ENCODE measurements around the gene ADAMTS9. TPM values are rescaled to one million over a fixed set of nuclear protein-coding genes. Genes with fewer than 3 reads are reported as not detected.
A peak's percentile ranks its signal among the peaks of the same experiment; 100 is the strongest.

The ADAMTS9 gene
- total RNA-seq, 4 donors from 2014 or later = 6.3 to 20.1 (median 13.0) TPM

GRCh38 chr3:64539451-64540196 is 148.2 kb downstream of the ADAMTS9 start:
- in situ Hi-C loops (cut with MboI; ENCODE audit: low pct_ligation_motif_present in 1 of 4, low pct_unique_long_range_greater_than_20kb in 1 of 4, low sequenced_read_pairs in 3 of 4) (loop anchor here in 3 of 4 donors (25.0 kb wide), 5 partner anchors 623 to 1198 kb away; no protein-coding TSS in a partner anchor), intact Hi-C loops (cut with DNase I; ENCODE audit: low total_unique reads) (loop anchor here (10.0 kb wide), 1 partner anchor 145 kb away; the partner anchor contains the start of gene ADAMTS9)
- peak; percentile 52 for DNase-seq
- H3K27ac ChIP-seq = peak overlapping the region; percentile 16 to 66 (median 47)
- H3K4me1 ChIP-seq = peaks cover 0 to 8% (median 2%) of the 10 kb centered on the region in 4 donors
- no peaks in the 10 kb centered on the region for H3K9me3 ChIP-seq
- no peaks in the 10 kb centered on the region for H3K36me3 ChIP-seq
- WGBS, 2 donors (ENCODE audit: low coverage in 1 of 2) = 46 to 48% methylated on average over 4 to 10 of the region's 10 CpGs
- no peaks in the 10 kb centered on the region for H3K27me3 ChIP-seq
- H3K4me3 ChIP-seq = no peak overlapping the region
- TF ChIP-seq POLR2A (IDR thresholded peaks at IDR 0.05) (no peak), EP300 (IDR thresholded peaks at IDR 0.05; ENCODE audit: low read depth) (no peak), POLR2AphosphoS5 (IDR thresholded peaks at IDR 0.05) (peak in 2 of 3 donors; percentile 22 to 30), CTCF (IDR thresholded peaks at IDR 0.05) (no peak)

DNA sequence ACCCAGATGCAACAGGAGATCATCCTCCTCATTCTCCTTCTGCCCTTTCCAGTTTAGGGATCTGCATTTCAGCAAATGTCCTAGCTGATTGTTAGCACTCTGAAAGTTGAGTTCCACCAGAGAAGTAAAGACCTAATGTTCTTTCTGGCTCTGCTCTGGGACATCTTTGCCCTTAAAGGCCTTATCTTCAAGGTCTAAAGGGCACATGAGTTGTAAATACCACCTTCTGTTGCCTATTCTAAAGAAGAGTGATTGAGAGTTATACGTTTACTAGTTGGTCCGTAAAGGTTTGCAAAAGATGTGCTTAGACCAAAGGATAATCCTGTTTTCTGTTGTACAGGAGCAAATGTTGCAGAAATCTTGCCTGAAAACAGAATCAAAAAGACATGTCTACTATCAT is 151.6 kb downstream of the ADAMTS9 start:
- no peak for DNase-seq
- TF ChIP-seq POLR2A (IDR thresholded peaks at IDR 0.05) (no peak), EP300 (IDR thresholded peaks at IDR 0.05; ENCODE audit: low read depth) (no peak), POLR2AphosphoS5 (IDR thresholded peaks at IDR 0.05) (no peak), CTCF (IDR thresholded peaks at IDR 0.05) (no peak)

GRCh38 chr3:64533617-64534317 is 154.0 kb downstream of the ADAMTS9 start:
- peak overlapping the region in 3 of 4 donors; percentile 16 to 53 (median 39) for H3K27ac ChIP-seq
- in situ Hi-C loops (cut with MboI; ENCODE audit: low pct_ligation_motif_present in 1 of 4, low pct_unique_long_range_greater_than_20kb in 1 of 4, low sequenced_read_pairs in 3 of 4) = loop anchor here in 3 of 4 donors (25.0 kb wide), 5 partner anchors 629 to 1204 kb away; no protein-coding TSS in a partner anchor
- no peaks in the 10 kb centered on the region for H3K9me3 ChIP-seq
- H3K36me3 ChIP-seq = no peaks in the 10 kb centered on the region
- H3K27me3 ChIP-seq = no peaks in the 10 kb centered on the region
- WGBS, 2 donors (ENCODE audit: low coverage in 1 of 2) = 17 to 52% methylated on average over 5 to 14 of the region's 14 CpGs
- intact Hi-C loops (cut with DNase I; ENCODE audit: low total_unique reads) = loop anchor here (5.0 to 10.0 kb wide), 3 partner anchors 151 to 879 kb away; partner anchors contain the start of gene ADAMTS9
- TF ChIP-seq EP300 (IDR thresholded peaks at IDR 0.05; ENCODE audit: low read depth) (no peak), CTCF (IDR thresholded peaks at IDR 0.05) (peak; percentile 68 to 88 (median 76)), POLR2AphosphoS5 (IDR thresholded peaks at IDR 0.05) (peak in 2 of 3 donors; percentile 37 to 39)
- no peak overlapping the region for H3K4me3 ChIP-seq
- H3K4me1 ChIP-seq = peaks cover 0 to 4% (median 2%) of the 10 kb centered on the region in 4 donors
- DNase-seq = peak; percentile 84

More for the DNA sequence above, 151.6 kb downstream of the ADAMTS9 start:
- no peaks in the 10 kb centered on the region for H3K36me3 ChIP-seq
- no peak overlapping the region for H3K4me3 ChIP-seq
- H3K27me3 ChIP-seq = no peaks in the 10 kb centered on the region
- H3K4me1 ChIP-seq = peaks cover 0 to 12% (median 2%) of the 10 kb centered on the region in 4 donors
- in situ Hi-C loops (cut with MboI; ENCODE audit: low pct_ligation_motif_present in 1 of 4, low pct_unique_long_range_greater_than_20kb in 1 of 4, low sequenced_read_pairs in 3 of 4) (loop anchor here in 3 of 4 donors (25.0 kb wide), 5 partner anchors 626 to 1201 kb away; no protein-coding TSS in a partner anchor), intact Hi-C loops (cut with DNase I; ENCODE audit: low total_unique reads) (loop anchor here (10.0 kb wide), 1 partner anchor 149 kb away; the partner anchor contains the start of gene ADAMTS9)
- no peaks in the 10 kb centered on the region for H3K9me3 ChIP-seq
- 56% methylated on average over 2 of the region's 2 CpGs; no CpG with 5 or more reads in 1 of the 2 donors for WGBS, 2 donors (ENCODE audit: low coverage in 1 of 2)
- H3K27ac ChIP-seq = no peak overlapping the region
